Activated CD8-positive, alpha-beta memory T cell treated with anti-CD3 and anti-CD28 coated beads, Interleukin-2, amount 50 U/mL, for 1 hour (primary cell): ENCODE measurements around the gene INHBE.

ENCODE experiments used
- DNase-seq: peaks from one replicate; pipeline ENCODE4 v3.0.0-alpha.2; 2020; ENCODE audit errors: extremely low read depth

The INHBE gene

DNA sequence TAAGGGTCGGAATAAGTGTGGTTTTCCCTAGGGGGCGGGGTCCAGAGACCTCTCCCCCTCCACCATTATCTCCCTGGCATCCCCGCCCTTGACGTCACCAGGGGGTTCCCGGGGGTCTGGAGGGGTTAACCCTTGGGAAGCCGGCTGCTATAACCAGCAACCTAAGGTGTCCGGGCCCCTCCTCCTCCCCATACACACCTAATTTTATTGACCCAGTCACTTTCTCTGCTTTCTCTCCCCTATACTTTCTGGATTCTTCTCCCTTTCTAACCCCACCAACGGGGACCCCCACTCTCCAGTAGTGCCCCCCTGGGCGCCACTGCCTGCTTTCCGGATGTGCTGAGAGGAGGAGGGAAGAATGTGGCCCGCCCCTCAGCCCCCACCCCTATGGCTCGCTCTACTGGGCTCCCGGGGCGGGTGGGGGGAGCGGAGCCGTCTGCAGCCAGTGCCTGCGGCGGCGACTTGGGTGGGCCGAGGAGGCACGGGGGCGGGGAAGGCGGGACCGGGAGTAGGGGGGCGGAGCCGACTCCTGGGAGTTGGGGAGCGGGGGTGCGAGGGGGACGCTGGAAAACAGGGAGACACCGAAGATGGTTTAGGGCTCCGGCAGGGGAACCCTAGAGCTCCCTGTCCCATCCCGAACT lies 6.3 kb downstream of the INHBE start:
- DNase-seq: no peak

DNA sequence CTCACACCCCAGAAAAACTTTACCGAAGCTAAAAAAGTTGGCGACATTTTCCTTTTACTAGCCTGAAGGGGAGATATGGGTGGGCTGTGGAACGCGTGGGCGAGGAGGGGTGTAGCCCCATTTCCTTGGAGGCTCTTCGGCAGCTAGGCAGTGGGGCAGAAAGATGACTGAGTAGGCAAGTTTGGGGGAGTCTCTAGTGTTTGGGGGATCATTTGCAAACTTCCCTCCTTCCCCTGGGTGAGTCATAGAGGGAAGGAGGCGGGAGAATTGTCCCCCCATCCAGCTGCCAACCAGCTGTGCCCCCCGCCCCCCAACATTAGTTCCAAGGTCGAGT lies 6.8 kb downstream of the INHBE start:
- no peak for DNase-seq

DNA sequence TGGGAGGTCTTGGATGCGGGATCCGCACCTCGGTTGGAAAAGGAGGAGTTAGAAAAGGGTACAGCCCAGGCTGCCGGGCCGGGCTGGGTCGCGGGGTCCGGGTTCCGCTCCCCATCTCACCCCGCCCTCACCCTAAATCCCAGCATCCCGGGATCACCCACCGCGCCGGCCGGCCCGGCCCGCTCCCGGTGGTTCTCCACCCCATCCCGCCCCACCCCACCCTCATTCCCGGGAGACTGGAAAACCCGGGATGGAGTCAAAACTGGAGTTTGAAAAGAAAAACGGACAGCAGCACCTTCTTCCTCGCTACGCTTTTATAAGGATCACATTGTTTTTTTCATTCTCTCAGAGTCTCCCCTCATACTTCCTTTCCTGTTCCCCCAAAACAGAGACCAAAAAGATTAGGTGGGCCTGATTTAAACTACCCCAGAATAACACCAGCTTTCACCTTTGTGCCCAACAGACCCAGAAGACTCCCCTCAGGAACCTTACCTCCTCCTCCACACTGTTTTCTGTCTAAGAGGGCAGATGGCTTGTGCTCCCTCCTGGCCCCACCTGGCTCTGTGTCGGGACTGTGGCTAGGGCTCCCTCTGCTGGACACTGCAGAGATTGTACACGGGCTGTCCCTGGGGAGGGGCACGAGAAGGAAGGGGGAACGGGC lies 7.3 kb downstream of the INHBE start:
- DNase-seq: peak; percentile 73

DNA sequence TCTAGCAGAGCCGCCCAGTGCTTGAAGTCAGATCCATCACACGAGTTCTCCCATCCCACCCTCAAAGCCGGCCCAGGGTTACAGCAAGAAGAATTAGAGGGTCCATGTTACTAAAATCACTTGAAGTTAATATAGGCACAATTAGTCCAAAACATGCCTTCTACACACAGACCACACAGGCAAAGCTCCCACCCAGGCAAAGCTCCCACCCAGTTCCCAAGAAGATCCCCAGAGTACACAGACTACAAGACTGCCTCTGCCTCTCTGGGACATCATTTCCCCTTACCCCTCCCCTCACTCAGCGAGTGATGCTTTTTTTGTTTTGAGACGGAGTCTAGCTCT lies 7.8 kb downstream of the INHBE start:
- DNase-seq: no peak

DNA sequence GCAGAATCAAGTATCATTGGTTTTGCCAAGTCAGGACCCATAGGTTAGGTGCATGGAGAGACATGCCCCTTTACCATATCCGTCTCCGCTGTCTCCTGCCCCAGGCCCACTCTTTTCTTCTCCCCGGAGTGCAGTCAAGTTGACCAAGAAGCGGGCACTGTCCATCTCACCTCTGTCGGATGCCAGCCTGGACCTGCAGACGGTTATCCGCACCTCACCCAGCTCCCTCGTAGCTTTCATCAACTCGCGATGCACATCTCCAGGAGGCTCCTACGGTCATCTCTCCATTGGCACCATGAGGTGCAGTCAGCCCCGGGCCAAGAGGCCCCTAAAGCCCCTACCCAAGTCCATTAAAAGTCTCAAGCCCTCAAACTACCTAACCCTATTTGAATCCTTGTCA lies 9.5 kb downstream of the INHBE start:
- DNase-seq: no peak

DNA sequence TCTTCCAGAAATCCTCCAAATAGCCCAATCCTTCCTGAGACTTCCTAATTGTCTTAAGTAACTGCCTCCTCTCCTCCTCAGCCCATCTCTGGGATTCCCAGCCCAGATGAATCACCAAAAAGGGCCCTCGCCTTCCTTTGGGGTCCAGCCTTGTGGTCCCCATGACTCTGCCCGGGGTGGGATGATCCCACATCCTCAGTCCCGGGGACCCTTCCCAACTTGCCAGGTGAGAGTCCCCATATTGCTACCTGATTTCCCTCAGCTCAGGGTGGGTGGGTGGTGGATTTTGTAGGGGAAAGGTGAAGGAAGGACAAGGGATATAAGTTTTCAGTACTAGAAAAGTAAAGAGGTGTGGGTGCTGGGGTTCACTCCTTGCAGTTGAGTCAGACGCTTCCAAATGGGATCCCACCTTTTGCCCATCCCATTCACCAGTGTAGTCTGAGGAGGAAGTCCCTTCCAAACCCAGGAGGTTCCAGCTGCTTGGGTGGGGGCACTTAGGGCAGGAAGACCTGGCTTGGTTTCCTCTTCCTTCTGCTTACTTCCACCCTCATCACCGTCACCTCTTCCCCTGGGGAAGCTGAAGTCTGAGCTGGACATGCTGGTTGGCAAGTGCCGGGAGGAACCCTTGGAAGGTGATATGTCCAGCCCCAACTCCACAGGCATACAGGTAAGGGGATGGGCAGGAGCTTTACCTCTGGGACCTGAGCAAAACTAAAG lies 10.1 kb downstream of the INHBE start:
- no peak for DNase-seq

DNA sequence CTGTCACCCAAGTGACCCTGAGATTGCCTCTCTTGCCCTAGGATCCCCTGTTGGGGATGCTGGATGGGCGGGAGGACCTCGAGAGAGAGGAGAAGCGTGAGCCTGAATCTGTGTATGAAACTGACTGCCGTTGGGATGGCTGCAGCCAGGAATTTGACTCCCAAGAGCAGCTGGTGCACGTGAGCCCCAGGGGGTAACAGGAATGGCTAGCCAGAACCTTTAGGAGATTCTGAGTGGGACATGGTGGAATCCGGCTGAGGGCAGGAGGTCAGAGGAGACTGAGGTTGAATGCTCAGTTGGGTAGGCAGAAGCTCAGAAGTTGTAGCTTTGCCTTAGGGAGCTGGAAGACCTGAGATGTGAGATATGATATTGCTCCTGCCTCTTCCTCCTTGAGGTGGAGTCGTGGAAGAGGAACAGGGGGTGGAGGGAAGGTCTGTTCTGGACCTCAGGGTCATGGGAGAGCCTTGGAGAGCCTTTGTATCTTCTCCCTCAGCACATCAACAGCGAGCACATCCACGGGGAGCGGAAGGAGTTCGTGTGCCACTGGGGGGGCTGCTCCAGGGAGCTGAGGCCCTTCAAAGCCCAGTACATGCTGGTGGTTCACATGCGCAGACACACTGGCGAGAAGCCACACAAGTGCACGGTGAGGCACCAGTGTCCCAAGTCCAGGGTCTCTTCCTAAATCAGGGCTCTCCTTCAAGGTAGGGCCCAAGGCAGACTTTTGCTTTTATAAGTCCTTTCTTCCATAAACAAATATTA lies 10.8 kb downstream of the INHBE start:
- DNase-seq: no peak

DNA sequence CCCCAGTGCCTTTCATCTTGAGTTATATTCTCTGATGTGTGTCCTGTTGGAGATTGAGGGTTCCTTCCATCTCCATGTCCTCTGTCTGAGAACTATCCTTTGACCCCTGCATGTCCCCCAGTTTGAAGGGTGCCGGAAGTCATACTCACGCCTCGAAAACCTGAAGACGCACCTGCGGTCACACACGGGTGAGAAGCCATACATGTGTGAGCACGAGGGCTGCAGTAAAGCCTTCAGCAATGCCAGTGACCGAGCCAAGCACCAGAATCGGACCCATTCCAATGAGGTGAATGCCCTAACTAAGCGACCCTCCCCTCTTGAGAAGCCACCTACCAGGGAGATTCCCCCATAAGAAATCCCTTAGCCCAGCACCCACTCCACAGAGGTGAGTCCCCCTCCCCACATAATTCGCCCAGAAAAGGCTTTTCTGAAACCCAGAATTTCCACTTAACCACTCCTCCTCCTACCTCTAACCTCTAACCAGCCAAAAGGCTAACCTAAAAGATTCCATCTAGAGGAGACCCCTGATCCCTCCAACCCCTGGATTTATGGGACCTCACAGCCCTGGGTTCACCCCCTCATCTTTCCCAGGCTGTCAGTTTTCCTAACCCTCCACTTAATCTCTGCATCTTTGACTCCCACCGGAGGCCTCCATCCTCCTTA lies 12.2 kb downstream of the INHBE start:
- DNase-seq: no peak

DNA sequence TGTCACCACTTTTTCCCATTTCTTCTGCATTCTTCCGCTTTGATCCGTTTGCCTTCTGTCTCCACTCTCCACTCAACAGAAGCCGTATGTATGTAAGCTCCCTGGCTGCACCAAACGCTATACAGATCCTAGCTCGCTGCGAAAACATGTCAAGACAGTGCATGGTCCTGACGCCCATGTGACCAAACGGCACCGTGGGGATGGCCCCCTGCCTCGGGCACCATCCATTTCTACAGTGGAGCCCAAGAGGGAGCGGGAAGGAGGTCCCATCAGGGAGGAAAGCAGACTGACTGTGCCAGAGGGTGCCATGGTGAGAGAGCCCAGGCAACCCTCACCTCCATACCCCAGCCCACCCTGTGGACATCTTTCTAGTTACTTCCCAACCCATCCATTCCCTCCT lies 12.8 kb downstream of the INHBE start:
- DNase-seq: no peak

DNA sequence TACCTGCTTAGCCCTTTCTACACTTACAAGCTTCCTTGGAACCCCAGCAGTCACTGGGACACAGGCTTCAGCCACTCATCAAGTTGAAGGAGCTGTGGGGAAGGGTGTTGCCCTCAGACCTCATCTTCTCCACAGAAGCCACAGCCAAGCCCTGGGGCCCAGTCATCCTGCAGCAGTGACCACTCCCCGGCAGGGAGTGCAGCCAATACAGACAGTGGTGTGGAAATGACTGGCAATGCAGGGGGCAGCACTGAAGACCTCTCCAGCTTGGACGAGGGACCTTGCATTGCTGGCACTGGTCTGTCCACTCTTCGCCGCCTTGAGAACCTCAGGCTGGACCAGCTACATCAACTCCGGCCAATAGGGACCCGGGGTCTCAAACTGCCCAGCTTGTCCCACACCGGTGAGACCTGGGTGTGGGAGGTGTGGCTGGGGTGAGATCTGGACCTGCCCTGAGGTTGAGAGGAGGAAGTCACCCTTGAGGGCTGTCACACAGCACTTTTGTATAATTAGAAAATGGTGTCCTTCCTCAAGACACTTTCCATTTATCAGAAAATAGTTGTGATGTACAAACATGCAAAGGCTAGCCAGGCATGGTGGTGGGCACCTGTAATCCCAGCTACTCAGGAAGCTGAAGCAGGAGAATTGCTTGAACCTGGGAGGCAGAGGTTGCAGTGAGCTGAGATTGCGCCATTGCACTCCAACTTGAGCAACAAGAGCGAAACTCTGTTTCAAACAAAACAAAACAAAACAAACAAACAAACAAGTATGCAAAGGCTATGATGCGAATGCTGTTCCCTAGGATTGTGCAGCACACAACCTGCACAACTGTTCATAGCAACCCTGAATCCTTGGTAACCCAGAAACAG lies 14.4 kb downstream of the INHBE start:
- DNase-seq: no peak

DNA sequence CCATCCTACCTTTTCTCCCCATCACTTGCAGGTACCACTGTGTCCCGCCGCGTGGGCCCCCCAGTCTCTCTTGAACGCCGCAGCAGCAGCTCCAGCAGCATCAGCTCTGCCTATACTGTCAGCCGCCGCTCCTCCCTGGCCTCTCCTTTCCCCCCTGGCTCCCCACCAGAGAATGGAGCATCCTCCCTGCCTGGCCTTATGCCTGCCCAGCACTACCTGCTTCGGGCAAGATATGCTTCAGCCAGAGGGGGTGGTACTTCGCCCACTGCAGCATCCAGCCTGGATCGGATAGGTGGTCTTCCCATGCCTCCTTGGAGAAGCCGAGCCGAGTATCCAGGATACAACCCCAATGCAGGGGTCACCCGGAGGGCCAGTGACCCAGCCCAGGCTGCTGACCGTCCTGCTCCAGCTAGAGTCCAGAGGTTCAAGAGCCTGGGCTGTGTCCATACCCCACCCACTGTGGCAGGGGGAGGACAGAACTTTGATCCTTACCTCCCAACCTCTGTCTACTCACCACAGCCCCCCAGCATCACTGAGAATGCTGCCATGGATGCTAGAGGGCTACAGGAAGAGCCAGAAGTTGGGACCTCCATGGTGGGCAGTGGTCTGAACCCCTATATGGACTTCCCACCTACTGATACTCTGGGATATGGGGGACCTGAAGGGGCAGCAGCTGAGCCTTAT lies 15.3 kb downstream of the INHBE start:
- no peak for DNase-seq

DNA sequence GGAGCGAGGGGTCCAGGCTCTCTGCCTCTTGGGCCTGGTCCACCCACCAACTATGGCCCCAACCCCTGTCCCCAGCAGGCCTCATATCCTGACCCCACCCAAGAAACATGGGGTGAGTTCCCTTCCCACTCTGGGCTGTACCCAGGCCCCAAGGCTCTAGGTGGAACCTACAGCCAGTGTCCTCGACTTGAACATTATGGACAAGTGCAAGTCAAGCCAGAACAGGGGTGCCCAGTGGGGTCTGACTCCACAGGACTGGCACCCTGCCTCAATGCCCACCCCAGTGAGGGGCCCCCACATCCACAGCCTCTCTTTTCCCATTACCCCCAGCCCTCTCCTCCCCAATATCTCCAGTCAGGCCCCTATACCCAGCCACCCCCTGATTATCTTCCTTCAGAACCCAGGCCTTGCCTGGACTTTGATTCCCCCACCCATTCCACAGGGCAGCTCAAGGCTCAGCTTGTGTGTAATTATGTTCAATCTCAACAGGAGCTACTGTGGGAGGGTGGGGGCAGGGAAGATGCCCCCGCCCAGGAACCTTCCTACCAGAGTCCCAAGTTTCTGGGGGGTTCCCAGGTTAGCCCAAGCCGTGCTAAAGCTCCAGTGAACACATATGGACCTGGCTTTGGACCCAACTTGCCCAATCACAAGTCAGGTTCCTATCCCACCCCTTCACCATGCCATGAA lies 16.0 kb downstream of the INHBE start:
- no peak for DNase-seq

DNA sequence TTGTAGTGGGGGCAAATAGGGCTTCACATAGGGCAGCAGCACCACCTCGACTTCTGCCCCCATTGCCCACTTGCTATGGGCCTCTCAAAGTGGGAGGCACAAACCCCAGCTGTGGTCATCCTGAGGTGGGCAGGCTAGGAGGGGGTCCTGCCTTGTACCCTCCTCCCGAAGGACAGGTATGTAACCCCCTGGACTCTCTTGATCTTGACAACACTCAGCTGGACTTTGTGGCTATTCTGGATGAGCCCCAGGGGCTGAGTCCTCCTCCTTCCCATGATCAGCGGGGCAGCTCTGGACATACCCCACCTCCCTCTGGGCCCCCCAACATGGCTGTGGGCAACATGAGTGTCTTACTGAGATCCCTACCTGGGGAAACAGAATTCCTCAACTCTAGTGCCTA lies 16.6 kb downstream of the INHBE start:
- no peak for DNase-seq

DNA sequence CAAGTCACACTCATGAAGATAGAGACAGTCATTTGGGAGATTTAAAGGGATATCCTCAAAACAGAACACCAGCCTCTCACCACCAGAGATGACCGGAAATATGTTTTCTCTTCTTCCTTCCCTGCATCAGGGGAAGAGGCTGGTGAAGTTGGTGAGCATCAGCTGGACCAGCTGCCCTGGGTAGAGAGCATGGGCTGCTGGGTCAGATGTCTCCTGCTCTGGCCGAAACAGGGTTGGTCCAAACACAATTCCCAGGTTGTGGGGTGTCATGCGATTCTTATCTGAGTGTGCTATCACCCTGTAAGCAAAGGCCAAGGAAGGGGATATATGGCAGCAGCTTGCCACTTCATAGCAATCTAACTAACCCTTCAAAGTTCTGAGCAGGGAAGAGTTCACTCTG lies 17.3 kb downstream of the INHBE start:
- DNase-seq: no peak

DNA sequence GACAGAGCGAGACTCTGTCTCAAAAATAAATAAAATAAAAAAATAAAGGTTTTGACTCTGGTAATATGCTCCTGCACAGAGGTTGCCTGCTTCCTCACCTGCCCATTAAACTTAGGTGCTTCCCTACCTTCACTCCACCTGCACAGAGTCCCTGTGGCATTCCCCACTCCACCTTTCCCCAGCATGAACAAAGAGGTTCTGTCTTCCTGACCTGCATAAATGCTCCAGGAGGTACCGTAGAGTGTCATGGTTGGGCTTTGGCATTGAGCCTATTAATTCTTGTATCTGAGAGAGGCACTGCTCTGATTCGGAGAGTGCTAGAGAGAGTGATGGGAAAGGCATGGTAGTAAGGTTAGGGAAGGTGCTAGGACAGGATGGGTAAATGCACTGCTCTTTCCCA lies 18.3 kb downstream of the INHBE start:
- DNase-seq: no peak

DNA sequence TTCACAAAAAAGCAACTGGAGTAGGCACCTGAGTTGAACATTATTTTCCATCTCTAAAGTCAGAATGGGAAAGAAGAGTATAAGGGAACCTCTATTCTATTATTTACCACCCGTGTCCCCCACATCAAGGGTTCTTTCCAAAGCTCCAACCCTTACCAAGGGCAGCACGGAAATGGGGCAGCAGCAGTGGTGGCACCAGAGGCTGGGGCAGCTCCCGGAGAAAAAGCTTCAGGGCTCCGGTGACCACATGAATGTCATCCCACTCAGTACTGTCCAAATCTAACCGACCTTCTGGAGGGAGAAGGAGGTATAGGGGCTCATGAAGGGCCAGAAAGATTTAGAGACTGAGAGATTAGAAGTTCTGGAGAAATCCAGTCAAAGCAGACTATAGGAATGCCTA lies 18.8 kb downstream of the INHBE start:
- no peak for DNase-seq

DNA sequence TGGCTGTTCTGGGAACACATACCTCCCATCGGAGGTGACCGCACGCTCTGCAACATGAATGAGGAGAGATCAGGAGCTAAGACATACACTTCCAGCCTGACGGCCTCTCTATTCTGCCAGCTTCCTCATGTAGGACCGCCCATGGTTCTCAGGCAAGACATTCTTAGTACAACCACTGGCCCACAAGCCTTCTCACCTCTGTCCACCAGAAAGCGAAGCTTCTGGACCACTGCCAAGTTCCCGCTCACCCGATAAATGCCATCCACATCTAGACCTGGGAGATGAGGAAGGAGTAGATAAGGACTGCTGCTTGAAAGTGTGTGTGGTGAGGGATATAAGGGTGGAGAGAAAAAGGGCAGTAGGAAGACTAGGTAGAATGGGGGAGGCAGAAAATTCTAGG lies 19.3 kb downstream of the INHBE start:
- no peak for DNase-seq

DNA sequence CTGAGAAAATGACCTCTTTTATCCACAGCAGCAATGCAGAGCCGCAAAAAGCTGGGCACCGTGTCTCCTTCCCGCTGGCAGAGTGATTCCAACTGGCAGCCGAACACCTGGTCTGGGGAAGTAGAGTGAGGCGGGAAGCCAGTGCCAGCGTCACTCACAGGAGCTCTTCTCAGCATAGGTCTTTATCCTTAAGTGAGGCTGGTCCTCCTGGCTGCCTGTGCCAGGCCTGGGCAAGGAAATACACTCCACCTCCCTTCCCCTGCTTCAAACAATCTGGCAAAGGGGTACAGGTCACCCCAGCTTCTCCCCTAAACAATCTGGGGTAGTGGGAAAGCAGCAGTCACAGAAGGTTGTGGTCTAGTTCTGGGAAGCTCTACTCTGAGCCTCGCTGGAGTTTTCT lies 19.8 kb downstream of the INHBE start:
- DNase-seq: no peak

DNA sequence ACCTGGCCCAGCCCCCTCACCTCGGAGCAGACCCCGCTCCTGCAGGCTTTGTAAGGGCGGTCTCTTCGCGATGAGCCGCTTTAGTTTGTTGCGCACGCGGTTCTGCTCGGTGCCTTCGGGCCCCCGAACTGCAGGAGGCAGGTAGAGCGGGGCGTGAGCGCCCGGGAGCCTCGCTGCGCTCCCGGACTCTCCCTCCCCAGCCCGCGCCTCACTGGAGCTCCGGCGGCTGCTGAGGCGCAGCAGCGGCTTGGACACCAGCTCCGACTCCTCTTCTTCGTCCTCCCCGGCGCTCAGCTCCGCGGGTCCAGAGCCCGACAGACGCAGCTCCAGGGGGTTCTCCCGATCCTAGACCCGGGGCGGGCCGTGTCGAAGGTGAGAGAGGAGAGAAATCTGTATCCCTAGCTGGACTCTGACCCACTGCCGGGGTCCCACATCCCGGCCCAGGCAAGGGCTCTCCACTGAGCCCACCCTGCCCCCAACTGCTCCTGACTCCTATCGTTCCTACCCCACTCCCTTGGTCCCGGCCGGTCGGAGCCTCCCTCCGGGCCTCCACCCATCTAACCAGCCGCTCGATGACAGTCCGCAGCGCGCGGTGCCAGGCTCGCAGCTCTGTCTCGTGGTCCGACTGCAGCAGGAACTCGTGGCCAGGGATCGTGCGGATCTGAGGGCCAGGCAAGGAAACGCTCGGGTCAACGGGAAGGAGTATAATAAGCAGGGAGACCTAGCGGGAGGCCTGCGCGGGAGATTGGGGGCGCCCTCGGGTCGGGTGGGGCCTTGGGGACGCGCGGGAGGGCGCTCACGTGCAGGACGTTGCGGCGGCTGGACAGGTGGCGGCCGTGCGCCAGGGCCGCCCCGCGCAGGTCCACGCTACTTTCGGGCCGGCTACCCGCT lies 20.4 kb downstream of the INHBE start:
- DNase-seq: no peak
